H4 (cell line): ENCODE results near the gene NOL4L. TPM values are rescaled to one million over a fixed set of nuclear protein-coding genes. Genes with fewer than 3 reads are reported as not detected.

Source experiments
- DNase-seq: peaks from one replicate; pipeline ENCODE4 v3.0.0-alpha.2; 2015; ENCODE audit warnings: low spot score
- total RNA-seq: library from RNA; depleted of rRNA; stranded (reverse); fragments of >200 nt; shearing (Covaris generic); gene quantifications from 2 replicates; pipeline ENCODE4 v1.2.3, GENCODE V29; 2014

Gene NOL4L
- total RNA-seq, 1 experiment from 2014 or later: 10.6 TPM

DNA sequence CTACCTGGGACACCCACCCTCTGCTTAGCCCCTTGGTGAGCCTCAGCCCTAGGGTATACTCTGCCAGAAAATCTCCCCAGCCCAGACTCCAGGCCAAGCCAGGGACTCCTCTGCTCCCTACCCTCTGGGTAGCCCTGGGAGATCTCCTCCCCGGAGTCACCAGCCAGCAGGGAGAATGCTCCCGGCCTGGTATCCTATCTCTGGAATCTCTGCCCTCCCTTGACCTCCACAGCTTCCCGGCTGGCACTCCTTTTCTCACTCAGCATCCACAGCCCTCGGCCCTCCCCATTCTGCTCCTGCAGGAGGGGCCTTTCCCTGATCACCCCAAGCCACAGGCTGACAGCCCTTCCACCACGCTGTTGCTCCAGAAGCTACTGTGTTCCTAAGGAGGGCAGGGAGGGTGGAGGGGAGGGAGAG is 22.6 kb downstream of the NOL4L start:
- no peak for DNase-seq

DNA sequence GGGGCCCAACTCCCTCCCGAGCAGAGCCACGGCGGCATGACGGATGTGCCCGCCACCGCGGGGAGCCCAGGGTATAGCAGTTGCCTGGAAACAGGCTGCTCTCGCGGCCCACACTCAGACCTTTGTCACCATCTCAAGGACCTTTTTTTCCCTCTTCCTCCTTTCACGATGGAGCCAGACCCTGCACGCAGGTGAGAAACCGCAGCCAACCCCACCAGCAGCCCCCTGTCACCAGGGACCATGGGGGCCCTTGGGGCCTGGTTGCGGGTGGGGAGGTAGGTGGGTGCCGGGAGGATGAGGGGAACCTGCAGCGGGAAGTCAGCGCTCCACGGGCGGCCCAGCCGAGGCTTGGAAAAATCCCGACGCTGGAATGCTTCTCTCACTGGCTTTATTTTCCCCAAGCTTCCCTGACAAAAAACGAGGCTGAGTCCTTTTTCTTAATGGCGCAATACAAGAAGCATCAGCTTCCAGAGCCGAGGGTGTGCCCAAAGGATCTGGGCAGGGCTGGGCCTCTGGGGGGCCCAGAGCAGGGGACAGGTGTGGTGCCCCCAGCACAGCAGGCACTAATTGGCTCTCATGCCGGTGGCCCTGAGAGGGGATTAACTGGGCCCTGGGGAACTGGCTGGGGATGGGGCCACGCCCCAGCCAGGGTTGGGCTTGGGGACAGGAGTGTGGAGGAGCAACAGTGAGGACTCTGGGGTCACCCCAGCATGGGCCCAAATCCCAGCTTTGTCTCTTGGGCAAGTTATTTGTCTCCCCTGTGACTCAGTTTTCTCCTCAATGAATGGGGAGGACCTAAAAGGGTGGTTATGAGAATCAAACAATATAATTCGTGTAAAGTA is 23.9 kb downstream of the NOL4L start:
- DNase-seq: no peak

GRCh38 chr20:32560482-32560988 is 24.6 kb downstream of the NOL4L start:
- DNase-seq: no peak

- no peak for DNase-seq
Observed at GRCh38 chr20:32559753-32560380, 25.3 kb downstream of the NOL4L start.

DNA sequence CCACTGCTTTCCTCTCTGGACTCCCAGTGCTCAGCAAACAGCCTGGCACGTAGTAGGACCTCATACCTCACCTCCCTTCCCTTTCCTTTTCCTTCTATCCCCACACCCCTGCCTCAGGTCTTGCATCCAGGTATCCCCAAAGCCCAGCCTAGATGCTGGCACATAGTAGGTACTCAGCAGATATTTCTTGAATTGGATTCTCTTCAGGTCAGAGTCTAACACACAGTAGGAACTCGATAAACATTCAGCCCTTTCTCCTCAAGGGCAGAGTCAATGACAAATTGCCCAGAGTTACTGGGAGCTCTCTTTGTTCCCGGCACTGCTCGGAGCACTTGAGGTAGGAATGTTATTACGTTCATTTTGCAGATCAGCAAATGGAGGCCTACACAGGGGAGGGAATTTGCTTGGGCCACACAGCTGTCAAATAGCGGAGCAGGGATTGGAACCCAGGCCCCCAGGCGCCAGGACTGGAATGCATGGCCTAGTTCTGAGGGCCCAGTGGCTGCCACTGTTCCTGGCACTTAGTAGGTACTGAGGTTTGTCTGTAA is 25.9 kb downstream of the NOL4L start:
- no peak for DNase-seq

DNA sequence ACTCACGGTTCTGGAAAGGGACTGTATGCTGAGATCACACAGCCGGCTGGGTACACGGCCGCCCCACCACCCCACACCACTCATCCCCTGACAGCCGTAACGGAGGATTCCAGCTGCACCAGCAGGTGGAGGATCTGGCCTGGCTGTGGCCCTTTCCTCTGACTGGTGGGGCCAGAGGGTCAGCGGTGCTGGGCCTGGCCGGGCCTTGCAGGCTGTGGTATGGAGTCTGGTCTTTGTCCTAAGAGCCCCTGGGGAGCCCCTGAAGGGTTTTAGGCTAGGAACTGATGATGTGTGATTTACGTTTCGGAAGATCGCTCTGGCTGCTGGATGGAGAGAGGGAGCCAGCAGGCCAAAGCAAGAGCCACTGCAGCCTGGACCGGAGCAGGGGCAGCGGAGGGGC is 26.6 kb downstream of the NOL4L start:
- DNase-seq: no peak

- DNase-seq: no peak
Observed at GRCh38 chr20:32557319-32557718, 27.8 kb downstream of the NOL4L start.

DNA sequence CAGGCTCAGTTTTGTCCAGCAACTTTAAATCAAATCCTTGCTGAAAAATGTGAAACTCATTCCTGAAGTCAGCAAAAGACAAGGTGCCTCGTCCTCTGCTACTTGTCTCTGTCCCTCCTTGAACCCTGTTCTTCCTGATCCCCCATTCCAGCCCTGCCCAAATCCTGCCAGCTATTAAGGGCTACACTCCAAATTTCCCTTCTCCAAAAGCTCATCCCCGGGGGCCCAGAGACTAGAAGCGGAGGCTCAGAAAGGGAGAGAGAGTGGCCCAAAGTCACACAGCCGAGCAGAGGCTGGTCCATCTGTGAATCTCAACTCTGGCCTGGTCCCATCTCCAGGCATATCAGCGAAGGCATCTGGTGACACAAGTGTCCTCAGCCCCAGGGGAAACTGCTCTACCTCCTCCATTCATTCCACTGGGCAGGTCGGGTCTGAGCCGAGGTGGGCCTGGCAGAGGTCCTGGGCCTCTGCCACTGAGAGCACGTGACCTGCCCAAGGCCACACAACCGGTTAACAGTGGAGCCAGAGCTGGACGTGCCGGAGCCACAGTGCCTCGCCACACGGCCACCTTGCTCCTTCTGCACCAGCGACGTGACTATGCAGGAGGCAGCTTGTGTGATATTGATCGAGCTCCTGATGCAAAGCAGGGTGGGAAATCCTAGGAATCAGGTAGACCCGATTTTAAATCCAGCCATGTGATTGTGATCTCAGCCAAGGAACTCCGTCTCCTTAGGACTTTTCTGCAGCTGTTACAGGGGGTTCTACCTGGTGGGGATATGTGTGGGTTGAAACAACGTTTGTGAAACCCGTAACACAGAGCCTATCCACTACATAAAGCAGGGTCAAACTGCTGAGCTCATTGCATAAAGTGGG is 28.6 kb downstream of the NOL4L start:
- no peak for DNase-seq

DNA sequence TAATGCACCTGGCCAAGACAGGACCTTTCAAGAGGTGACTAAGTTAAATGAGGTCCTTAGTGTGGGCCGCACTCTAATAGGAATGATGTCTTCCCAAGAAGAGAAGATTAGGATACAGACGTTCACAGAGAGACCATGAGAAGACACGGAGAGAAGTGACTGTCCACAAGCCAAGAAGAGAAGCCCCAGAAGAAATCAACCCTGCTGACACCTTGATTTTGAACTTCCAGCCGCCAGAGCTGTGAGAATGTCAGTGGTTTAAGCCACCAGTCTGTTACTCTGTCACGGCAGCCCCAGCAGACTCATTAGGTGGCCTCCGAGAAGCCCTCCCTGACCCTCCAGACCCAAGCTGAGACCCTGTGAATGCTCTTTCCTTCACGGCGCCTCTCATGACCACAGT is 29.5 kb downstream of the NOL4L start:
- no peak for DNase-seq

DNA sequence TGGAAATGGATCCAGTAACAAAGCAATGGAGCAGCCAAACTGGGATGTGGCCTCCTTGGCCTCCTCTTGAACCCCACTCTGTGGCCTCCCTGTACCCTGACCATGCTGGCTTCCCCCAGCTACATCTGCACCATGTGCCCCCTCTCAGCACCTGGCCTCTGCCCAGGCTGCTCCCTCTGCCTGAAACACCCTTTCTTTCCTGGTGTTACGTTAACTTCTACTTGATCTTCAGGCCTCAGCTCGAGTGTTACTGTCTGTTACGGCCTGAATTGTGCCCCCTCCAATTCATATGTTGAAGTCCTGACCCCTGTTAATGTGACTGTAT is 30.2 kb downstream of the NOL4L start:
- no peak for DNase-seq

- DNase-seq: no peak
Observed at GRCh38 chr20:32553618-32554017, 31.5 kb downstream of the NOL4L start.

- no peak for DNase-seq
Observed at GRCh38 chr20:32551693-32552092, 33.4 kb downstream of the NOL4L start.

DNA sequence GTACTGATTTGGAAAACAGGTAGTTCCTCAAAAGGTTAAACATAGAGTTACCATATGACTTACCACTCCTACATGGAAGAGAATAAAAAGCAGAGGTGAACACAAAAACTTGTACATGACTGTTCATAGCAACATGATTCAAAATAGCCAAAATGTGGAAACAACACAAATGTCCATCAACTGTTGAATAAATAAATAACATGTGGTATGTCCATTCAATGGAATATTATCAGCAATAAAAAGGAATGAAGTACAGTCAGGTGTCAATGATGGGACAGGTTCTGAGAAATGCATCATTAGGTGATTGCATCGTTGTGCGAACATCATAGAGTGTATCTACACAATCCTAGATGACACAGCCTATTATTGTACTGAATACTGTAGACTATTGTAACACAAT is 35.3 kb downstream of the NOL4L start:
- DNase-seq: no peak

- DNase-seq: no peak
Observed at GRCh38 chr20:32547753-32548034, 37.4 kb downstream of the NOL4L start.

GRCh38 chr20:32546918-32547752 is 38.0 kb downstream of the NOL4L start:
- DNase-seq: no peak

GRCh38 chr20:32544893-32545840 is 40.0 kb downstream of the NOL4L start:
- DNase-seq: no peak

DNA sequence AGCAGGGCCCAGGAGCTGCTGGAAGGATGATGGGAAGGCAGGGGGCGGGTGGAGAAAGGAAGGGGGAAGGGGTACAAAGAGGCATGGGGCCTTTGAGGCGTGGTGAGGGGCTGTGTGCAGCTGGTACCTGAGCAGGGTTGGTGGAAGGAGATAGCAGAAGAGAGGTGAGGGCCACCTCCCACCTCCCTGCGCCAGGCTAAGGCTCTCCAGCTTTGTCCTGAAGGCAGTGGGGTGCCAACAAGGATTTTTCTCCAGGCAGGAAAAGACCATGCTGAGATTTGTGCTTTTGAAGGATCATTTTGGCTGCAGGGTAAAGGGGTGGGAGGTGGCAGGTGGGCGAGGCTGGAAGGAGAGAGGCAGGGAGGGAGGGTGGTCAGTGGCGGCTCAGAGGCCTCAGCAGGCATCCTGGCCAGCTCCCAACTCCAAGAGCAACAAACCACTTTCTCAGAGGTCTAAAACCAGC is 40.8 kb downstream of the NOL4L start:
- DNase-seq: no peak

DNA sequence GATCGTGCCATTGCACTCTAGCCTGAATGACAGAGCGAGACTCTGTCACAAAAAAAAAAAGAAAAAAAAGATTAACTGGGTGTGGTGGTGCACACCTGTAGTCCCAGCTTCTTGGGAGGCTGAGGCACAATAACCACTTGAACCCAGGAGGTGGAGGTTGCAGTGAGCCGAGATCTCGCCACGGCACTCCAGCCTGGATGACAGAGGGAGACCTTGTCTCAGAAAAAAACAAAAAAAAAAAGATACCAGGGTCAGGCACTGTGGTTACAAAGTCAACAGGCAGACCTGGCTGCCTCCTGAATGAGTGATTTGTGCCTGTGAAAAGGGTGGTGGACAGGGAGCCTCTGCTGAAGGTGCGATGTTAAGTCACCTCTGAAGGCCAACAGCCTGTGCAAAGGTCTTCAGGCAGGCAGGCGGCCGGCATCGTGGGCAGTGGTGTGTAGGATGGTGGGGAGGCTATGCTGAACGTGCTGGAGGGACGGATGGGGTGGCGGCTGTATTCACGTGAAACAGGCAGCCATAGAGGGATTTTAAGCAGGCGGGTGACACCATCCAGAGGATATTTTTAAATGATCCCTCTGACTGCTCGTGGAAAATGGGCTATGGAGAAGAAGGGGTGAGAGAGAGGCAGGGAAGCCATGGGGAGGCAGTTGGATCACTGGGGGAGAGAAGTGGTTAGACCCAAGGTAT is 41.4 kb downstream of the NOL4L start:
- no peak for DNase-seq

- DNase-seq: no peak
Observed at GRCh38 chr20:32542259-32542615, 42.9 kb downstream of the NOL4L start.
